A549 (cell line): ENCODE results near the gene FMNL3. TPM values are rescaled to one million over a fixed set of nuclear protein-coding genes. Genes with fewer than 3 reads are reported as not detected.

ENCODE experiments used
- ATAC-seq, 2 experiments: fragments of 200-7000 bp in 1 of 2; fragments of >200 bp in 1 of 2; cut with Nextera tagmentation in 1 of 2; cut with Tn5 transposase in 1 of 2; 3 replicates each; pipeline versions ENCODE4 v1.8.0 to v1.9.1; 2018 to 2020; ENCODE audit warnings: mild to moderate bottlenecking in 1 of 2, moderate library complexity in 1 of 2
- CTCF ChIA-PET: fragments of 300-600 bp; sonication (Branson Sonifier 250); formaldehyde crosslinking; extraction: SDS; loops from one replicate; lab custom pipeline; 2021; ENCODE audit warnings: antibody characterized with exemption, inconsistent platforms; lab: Yijun Ruan, JAX
- POLR2A ChIA-PET: fragments of 350-600 bp; formaldehyde crosslinking; extraction: SDS; loops from one replicate; lab custom pipeline; 2021; ENCODE audit warnings: antibody characterized with exemption, inconsistent platforms; lab: Yijun Ruan, JAX
- DNase-seq, 2 experiments: peaks; one replicate each; pipeline versions ENCODE4 v3.0.0 to v3.0.0-alpha.2; 2011 to 2016; ENCODE audit warnings: low read depth in 1 of 2, low spot score in 1 of 2
- FAIRE-seq: peaks from 2 replicates; lab custom pipeline; 2011; peaks lifted over from hg19 to GRCh38; lab: Jason Lieb, UNC
- H3K27ac ChIP-seq, 2 experiments: fragments of >200 bp; sonication (Bioruptor Twin); formaldehyde crosslinking; 3 replicates each; pipeline ENCODE4 v1.5.1; 2016 to 2017
- H3K4me1 ChIP-seq: fragments of >200 bp; sonication (Bioruptor Twin); formaldehyde crosslinking; 3 replicates; pipeline ENCODE4 v1.6.1; 2016
- H3K4me2 ChIP-seq: fragments of >200 bp; sonication (Bioruptor Twin); formaldehyde crosslinking; 3 replicates; pipeline ENCODE4 v1.6.1; 2016
- H3K4me3 ChIP-seq: fragments of >200 bp; sonication (Bioruptor Twin); formaldehyde crosslinking; 3 replicates; pipeline ENCODE4 v1.5.1; 2016
- H3K9me3 ChIP-seq: fragments of >200 bp; sonication (Bioruptor Twin); formaldehyde crosslinking; 3 replicates; pipeline ENCODE4 v1.6.1; 2016
- BHLHE40 ChIP-seq: IDR thresholded peaks from 2 replicates; pipeline ENCODE4 v1.6.1; 2012; ENCODE audit warnings: low read depth, low read length, inconsistent platforms
- CBX2 ChIP-seq: fragments of 200-600 bp; sonication (generic); IDR thresholded peaks from 2 replicates; pipeline ENCODE4 v1.6.1; 2016; ENCODE audit warnings: low read depth, mild to moderate bottlenecking, borderline replicate concordance
- CEBPB ChIP-seq, 2 experiments: fragments of >200 bp in 1 of 2; sonication (Bioruptor Twin) in 1 of 2; formaldehyde crosslinking in 1 of 2; IDR thresholded peaks; 2 replicates each; pipeline ENCODE4 v1.6.1; 2012 to 2016
- CHD2 ChIP-seq: fragments of 150-350 bp; IDR thresholded peaks from 2 replicates; pipeline ENCODE4 v1.6.1; 2014; ENCODE audit warnings: low read length; ENCODE audit not compliant: partially characterized antibody
- EHMT2 ChIP-seq: fragments of 200-600 bp; sonication (generic); IDR thresholded peaks from 2 replicates; pipeline ENCODE4 v1.6.1; 2016; ENCODE audit warnings: antibody characterized with exemption, low read depth, mild to moderate bottlenecking, moderate library complexity
- ESRRA ChIP-seq: fragments of 150-350 bp; IDR thresholded peaks from 2 replicates; pipeline ENCODE4 v1.6.1; 2014; ENCODE audit warnings: mild to moderate bottlenecking, low read length, borderline replicate concordance
- FOSL2 ChIP-seq, 2 experiments: fragments of 450-650 bp in 1 of 2; fragments of >200 bp in 1 of 2; sonication (Bioruptor Twin) in 1 of 2; formaldehyde crosslinking; IDR thresholded peaks; 2 replicates each; pipeline versions ENCODE4 v1.5.0 to v1.6.1; 2016 to 2020; ENCODE audit warnings: mild to moderate bottlenecking in 1 of 2, moderate library complexity in 1 of 2
- FOXS1 ChIP-seq: fragments of 250-450 bp; sonication (Bioruptor Pico); IDR thresholded peaks from 2 replicates; pipeline ENCODE4 v1.5.0; 2020; ENCODE audit warnings: mild to moderate bottlenecking, moderate library complexity
- GATA3 ChIP-seq: IDR thresholded peaks from 2 replicates; pipeline ENCODE4 v1.6.1; 2012; ENCODE audit warnings: borderline replicate concordance
- HOXA7 ChIP-seq: fragments of 250-450 bp; sonication (Bioruptor Pico); IDR thresholded peaks from 2 replicates; pipeline ENCODE4 v1.5.0; 2020; ENCODE audit warnings: mild to moderate bottlenecking, moderate library complexity
- HOXB13 ChIP-seq: fragments of 250-450 bp; sonication (Bioruptor Pico); IDR thresholded peaks from 2 replicates; pipeline ENCODE4 v1.5.0; 2020; ENCODE audit warnings: low read depth, mild to moderate bottlenecking, moderate library complexity
- HOXB5 ChIP-seq: fragments of 250-450 bp; sonication (Bioruptor Pico); IDR thresholded peaks from 2 replicates; pipeline ENCODE4 v1.5.0; 2020; ENCODE audit warnings: mild to moderate bottlenecking, moderate library complexity
- JUN ChIP-seq, 2 experiments: fragments of >200 bp; sonication (Bioruptor Twin); formaldehyde crosslinking; IDR thresholded peaks; 2 replicates in 1 of 2; 3 replicates in 1 of 2; pipeline ENCODE4 v1.6.1; 2016 to 2017
- MAZ ChIP-seq: fragments of 150-350 bp; IDR thresholded peaks from 2 replicates; pipeline ENCODE4 v1.6.1; 2014; ENCODE audit warnings: antibody characterized with exemption, low read depth, low read length, borderline replicate concordance
- NR3C1 ChIP-seq: fragments of >200 bp; sonication (Bioruptor Twin); formaldehyde crosslinking; IDR thresholded peaks from 3 replicates; pipeline ENCODE4 v1.6.1; 2017
- POLR2A ChIP-seq: IDR thresholded peaks from 2 replicates; pipeline ENCODE4 v1.6.1; 2012; ENCODE audit warnings: mild to moderate bottlenecking, low read length
- RARB ChIP-seq: fragments of 250-450 bp; sonication (Bioruptor Pico); IDR thresholded peaks from 2 replicates; pipeline ENCODE4 v1.8.0; 2021; ENCODE audit warnings: mild to moderate bottlenecking, moderate library complexity
- RCOR1 ChIP-seq: fragments of 150-350 bp; IDR thresholded peaks from 2 replicates; pipeline ENCODE4 v1.6.1; 2014; ENCODE audit warnings: antibody characterized with exemption, low read length, low read depth
- RNF2 ChIP-seq: fragments of 200-600 bp; sonication (generic); IDR thresholded peaks from 2 replicates; pipeline ENCODE4 v1.6.1; 2016; ENCODE audit warnings: low read depth, mild to moderate bottlenecking, antibody characterized with exemption, moderate library complexity, borderline replicate concordance
- TFCP2L1 ChIP-seq: fragments of 250-450 bp; sonication (Bioruptor Pico); IDR thresholded peaks from 2 replicates; pipeline ENCODE4 v1.5.0; 2021; ENCODE audit warnings: mild to moderate bottlenecking
- ZC3H11A ChIP-seq: fragments of 450-650 bp; IDR thresholded peaks from 2 replicates; pipeline ENCODE4 v1.6.1; 2014; ENCODE audit warnings: antibody characterized with exemption, mild to moderate bottlenecking
- ZNF302 ChIP-seq: fragments of 250-450 bp; sonication (Bioruptor Pico); IDR thresholded peaks from 2 replicates; pipeline ENCODE4 v1.9.0; 2021; ENCODE audit warnings: inconsistent platforms, mild to moderate bottlenecking, moderate library complexity
- ZSCAN20 ChIP-seq: fragments of 250-450 bp; sonication (Bioruptor Pico); IDR thresholded peaks from 2 replicates; pipeline ENCODE4 v1.8.0; 2022; ENCODE audit warnings: mild to moderate bottlenecking, moderate library complexity
- WGBS: methylation state at CpG from one replicate; pipeline ENCODE4 v1.1.6; 2017; ENCODE audit errors: missing lambda C conversion rate; 5-methylcytosine and 5-hydroxymethylcytosine counted together
- polyA plus RNA-seq, 4 experiments: library from polyadenylated mRNA; depleted of rRNA in 3 of 4; stranded (reverse); fragments of >200 nt; fragmentation: RNase III in 1 of 4; extraction: RNeasy Plus Mini Kit Qiagen cat#74134 plus additional on column Dnase treatment in 1 of 4; gene quantifications; 2 replicates in 3 of 4; 3 replicates in 1 of 4; pipeline ENCODE4 v1.2.3, GENCODE V29; 2011 to 2017
- TF ChIP-seq, protein P1 (sequence below): fragments of 200-600 bp; sonication (generic); IDR thresholded peaks from 2 replicates; pipeline ENCODE4 v1.6.1; 2016; ENCODE audit warnings: antibody characterized with exemption, mild to moderate bottlenecking, moderate library complexity
- TF ChIP-seq, protein P2 (sequence below): IDR thresholded peaks from 2 replicates; pipeline ENCODE4 v1.6.1; 2012; ENCODE audit warnings: low read depth, borderline replicate concordance
- TF ChIP-seq, protein P3 (sequence below): IDR thresholded peaks from 2 replicates; pipeline ENCODE4 v1.6.1; 2012
- TF ChIP-seq, protein P4 (sequence below): fragments of 250-450 bp; sonication (Bioruptor Pico); IDR thresholded peaks from 2 replicates; pipeline ENCODE4 v1.5.0; 2020; ENCODE audit warnings: low read depth, mild to moderate bottlenecking, moderate library complexity
- TF ChIP-seq, protein P5 (sequence below): fragments of 150-350 bp; IDR thresholded peaks from 2 replicates; pipeline ENCODE4 v1.6.1; 2014; ENCODE audit warnings: low read depth, mild to moderate bottlenecking, low read length

The FMNL3 gene
- polyA plus RNA-seq, 2 of the 4 experiments (the other 2 are of a cell fraction) = 1.7 TPM

DNA sequence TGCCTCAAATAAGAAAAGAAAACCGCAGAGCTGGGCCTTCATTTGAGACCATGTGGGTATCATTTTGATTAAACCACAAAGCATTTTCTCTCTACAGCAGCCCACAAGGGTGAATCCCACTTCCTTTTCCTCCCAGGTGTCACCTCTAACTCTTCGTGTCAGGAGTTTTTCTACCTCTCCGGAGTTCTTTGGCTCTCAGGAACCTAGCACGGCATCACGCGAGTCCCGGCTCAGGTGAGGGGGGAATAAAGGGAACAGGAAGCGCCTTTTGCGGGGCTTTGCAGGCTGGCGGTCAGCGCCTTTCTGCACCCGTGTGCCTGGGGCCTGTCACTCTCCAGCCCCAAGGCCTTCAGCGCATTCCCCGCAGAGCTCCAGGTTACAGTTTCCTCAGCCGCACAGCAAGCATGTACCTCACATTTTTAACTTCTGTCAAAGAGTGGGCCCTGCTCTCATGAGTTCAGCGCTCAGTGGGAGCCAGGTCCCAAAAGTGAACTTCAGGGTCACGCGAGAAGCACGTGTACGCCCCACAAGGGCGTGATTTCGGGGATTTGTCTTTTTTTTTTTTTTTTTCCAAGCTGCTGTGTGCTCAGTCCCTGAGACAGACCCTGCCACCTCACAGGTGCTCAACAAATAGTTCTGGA lies 84.6 kb downstream of the FMNL3 start (continued):
- TF ChIP-seq, protein P1, sequence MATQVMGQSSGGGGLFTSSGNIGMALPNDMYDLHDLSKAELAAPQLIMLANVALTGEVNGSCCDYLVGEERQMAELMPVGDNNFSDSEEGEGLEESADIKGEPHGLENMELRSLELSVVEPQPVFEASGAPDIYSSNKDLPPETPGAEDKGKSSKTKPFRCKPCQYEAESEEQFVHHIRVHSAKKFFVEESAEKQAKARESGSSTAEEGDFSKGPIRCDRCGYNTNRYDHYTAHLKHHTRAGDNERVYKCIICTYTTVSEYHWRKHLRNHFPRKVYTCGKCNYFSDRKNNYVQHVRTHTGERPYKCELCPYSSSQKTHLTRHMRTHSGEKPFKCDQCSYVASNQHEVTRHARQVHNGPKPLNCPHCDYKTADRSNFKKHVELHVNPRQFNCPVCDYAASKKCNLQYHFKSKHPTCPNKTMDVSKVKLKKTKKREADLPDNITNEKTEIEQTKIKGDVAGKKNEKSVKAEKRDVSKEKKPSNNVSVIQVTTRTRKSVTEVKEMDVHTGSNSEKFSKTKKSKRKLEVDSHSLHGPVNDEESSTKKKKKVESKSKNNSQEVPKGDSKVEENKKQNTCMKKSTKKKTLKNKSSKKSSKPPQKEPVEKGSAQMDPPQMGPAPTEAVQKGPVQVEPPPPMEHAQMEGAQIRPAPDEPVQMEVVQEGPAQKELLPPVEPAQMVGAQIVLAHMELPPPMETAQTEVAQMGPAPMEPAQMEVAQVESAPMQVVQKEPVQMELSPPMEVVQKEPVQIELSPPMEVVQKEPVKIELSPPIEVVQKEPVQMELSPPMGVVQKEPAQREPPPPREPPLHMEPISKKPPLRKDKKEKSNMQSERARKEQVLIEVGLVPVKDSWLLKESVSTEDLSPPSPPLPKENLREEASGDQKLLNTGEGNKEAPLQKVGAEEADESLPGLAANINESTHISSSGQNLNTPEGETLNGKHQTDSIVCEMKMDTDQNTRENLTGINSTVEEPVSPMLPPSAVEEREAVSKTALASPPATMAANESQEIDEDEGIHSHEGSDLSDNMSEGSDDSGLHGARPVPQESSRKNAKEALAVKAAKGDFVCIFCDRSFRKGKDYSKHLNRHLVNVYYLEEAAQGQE = peak; percentile 85
- TF ChIP-seq, protein P2, sequence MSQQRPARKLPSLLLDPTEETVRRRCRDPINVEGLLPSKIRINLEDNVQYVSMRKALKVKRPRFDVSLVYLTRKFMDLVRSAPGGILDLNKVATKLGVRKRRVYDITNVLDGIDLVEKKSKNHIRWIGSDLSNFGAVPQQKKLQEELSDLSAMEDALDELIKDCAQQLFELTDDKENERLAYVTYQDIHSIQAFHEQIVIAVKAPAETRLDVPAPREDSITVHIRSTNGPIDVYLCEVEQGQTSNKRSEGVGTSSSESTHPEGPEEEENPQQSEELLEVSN = peak; percentile 84
- TF ChIP-seq ESRRA (no peak), MAZ (no peak), FOSL2 (IDR thresholded peaks at IDR 0.05) (no peak), FOSL2 (CRISPR knock-in tag; IDR thresholded peaks at IDR 0.05) (no peak), CBX2 (no peak), BHLHE40 (peak; percentile 58), ZC3H11A (no peak), ZSCAN20 (CRISPR knock-in tag) (no peak), CHD2 (peak; percentile 88), TFCP2L1 (no peak), CEBPB (IDR thresholded peaks at IDR 0.05) (no peak)
- TF ChIP-seq, protein P3, sequence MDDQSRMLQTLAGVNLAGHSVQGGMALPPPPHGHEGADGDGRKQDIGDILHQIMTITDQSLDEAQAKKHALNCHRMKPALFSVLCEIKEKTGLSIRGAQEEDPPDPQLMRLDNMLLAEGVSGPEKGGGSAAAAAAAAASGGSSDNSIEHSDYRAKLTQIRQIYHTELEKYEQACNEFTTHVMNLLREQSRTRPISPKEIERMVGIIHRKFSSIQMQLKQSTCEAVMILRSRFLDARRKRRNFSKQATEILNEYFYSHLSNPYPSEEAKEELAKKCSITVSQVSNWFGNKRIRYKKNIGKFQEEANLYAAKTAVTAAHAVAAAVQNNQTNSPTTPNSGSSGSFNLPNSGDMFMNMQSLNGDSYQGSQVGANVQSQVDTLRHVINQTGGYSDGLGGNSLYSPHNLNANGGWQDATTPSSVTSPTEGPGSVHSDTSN = no peak
- TF ChIP-seq, all 56 proteins: peak for 6

DNA sequence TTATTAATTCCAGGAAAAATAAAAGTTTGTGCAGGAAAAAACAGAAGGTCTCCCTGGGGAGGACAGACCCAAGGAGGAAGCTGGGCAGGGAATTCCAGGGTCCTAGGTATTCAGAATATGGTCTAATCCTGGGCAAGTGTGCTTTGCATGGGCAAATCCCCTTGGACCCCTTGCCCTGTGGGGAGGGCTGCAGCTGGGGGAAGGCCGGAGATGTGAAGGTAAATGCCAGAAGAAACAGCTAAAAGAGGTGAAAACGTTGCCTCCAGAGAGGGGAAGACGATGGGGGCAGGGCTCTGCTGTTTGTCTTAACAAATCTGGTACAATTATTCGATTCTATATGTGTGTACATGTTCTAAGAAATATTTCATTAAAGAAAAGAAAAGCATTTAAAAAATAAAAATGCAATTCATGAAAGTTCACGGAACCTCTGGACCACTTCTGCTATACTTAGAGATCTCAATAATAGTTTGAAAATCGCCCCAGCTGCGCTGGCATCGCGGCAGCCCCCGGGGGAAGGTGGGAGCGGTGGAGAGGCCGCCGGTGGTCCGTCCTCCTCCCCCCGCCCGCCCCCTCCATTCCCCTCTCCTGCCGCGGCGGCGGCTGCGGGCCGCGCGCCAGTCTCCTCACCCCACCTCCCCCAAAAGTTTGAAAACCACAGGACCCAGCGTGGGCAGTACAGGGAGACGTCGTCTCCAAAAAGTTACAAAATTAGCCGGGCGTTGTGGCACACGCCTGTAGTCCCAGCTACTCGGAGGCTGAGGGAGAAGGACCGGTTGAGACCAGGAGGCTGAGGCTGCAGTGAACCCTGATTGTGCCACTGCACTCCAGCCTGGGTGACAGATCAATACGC lies 85.3 kb downstream of the FMNL3 start:
- ATAC-seq (no peak), DNase-seq (no peak), FAIRE-seq (no peak)
- Histone ChIP-seq H3K4me2 (peak overlapping the region; percentile 97), H3K4me1 (peaks cover 27% of the 10 kb centered on the region), H3K27ac (peak overlapping the region; percentile 79 to 90), H3K4me3 (peak overlapping the region; percentile 63), H3K9me3 (no peaks in the 10 kb centered on the region)
- ChIA-PET POLR2A (interaction anchor here (0.6 to 1.0 kb wide), 3 partner anchors 15 to 770 kb away, joined by 3 to 4 read pairs (median 3); partner anchors contain the start of genes DDX23 and TMBIM6), CTCF (interaction anchor here (0.6 to 4.4 kb wide), 7 partner anchors 15 to 382 kb away, joined by 3 to 35 read pairs (median 3); partner anchors contain the start of gene TROAP)
- 83% methylated on average over 26 of the region's 33 CpGs for WGBS
- TF ChIP-seq TFCP2L1 (no peak), FOXS1 (CRISPR knock-in tag) (no peak), ZNF302 (CRISPR knock-in tag) (no peak), FOSL2 (IDR thresholded peaks at IDR 0.05) (no peak), FOSL2 (CRISPR knock-in tag; IDR thresholded peaks at IDR 0.05) (no peak), NR3C1 (no peak), JUN (IDR thresholded peaks at IDR 0.05) (no peak), RARB (CRISPR knock-in tag) (no peak), RNF2 (no peak), HOXB5 (CRISPR knock-in tag) (no peak), RCOR1 (no peak), ZC3H11A (no peak), GATA3 (no peak), HOXA7 (CRISPR knock-in tag) (no peak), POLR2A (no peak), EHMT2 (no peak), HOXB13 (CRISPR knock-in tag) (no peak)
- TF ChIP-seq, protein P4, sequence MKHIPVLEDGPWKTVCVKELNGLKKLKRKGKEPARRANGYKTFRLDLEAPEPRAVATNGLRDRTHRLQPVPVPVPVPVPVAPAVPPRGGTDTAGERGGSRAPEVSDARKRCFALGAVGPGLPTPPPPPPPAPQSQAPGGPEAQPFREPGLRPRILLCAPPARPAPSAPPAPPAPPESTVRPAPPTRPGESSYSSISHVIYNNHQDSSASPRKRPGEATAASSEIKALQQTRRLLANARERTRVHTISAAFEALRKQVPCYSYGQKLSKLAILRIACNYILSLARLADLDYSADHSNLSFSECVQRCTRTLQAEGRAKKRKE (CRISPR knock-in tag) = no peak
- TF ChIP-seq, protein P2 = no peak
- TF ChIP-seq, protein P5, sequence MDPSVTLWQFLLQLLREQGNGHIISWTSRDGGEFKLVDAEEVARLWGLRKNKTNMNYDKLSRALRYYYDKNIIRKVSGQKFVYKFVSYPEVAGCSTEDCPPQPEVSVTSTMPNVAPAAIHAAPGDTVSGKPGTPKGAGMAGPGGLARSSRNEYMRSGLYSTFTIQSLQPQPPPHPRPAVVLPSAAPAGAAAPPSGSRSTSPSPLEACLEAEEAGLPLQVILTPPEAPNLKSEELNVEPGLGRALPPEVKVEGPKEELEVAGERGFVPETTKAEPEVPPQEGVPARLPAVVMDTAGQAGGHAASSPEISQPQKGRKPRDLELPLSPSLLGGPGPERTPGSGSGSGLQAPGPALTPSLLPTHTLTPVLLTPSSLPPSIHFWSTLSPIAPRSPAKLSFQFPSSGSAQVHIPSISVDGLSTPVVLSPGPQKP = no peak
